ENCODE data around the gene IFITM5. TPM values are rescaled to one million over a fixed set of nuclear protein-coding genes. Genes with fewer than 3 reads are reported as not detected.

Gene IFITM5
- total RNA-seq, 4 donors from 2014 or later, result not detected

GRCh38 chr11:249062-249461 lies 50.3 kb downstream of the IFITM5 start:
- Histone ChIP-seq H3K36me3 (peaks cover 23 to 100% (median 62%) of the 10 kb centered on the region in 3 donors), H3K27me3 (no peaks in the 10 kb centered on the region), H3K4me1 (no peaks in the 10 kb centered on the region), H3K4me3 (no peak overlapping the region), H3K27ac (no peak overlapping the region), H3K9me3 (no peaks in the 10 kb centered on the region)
- no peak for DNase-seq
- TF ChIP-seq CTCF (IDR thresholded peaks at IDR 0.05) (no peak), POLR2A (IDR thresholded peaks at IDR 0.05) (no peak)
- intact Hi-C loops (cut with DNase I), result no loop called here
- 92% methylated on average over 5 to 7 of the region's 8 CpGs for WGBS, 2 donors

Small RNAs within 50 kb of the gene (small RNA-seq; reads per million reads assigned to genes)
- gene AC136475.6, result 0 reads per million in 4 donors

Other genes with a start within 250 kb of the IFITM5 start
- gene SCGB1C1, start 106.4 kb downstream of the IFITM5 start, total RNA-seq, result not detected
- 10 to 100 TPM; 16.3 to 24.8 (median 17.1) TPM for gene BET1L, start 92.1 kb downstream of the IFITM5 start, total RNA-seq
- 10 to 100 TPM; 48.3 to 71.1 (median 60.2) TPM for gene RIC8A, start 91.8 kb downstream of the IFITM5 start, total RNA-seq
- gene SIRT3, start 63.2 kb downstream of the IFITM5 start, total RNA-seq, result 1 to 10 TPM; 2.5 to 8.3 (median 6.1) TPM
- 100 to 1,000 TPM in 2 of 4 donors, 10 to 100 TPM in 2; 46.4 to 116 (median 105) TPM for gene PSMD13, start 62.5 kb downstream of the IFITM5 start, total RNA-seq
- gene NLRP6, start 21.1 kb downstream of the IFITM5 start, total RNA-seq, result 1 to 10 TPM in 1 of 4 donors, under 1 TPM in 1, not detected in 2; 0.75 to 1.3 TPM
- 10 to 100 TPM in 1 of 4 donors, 1 to 10 TPM in 3; 5.3 to 15.3 (median 5.9) TPM for gene PGGHG, start 10.4 kb downstream of the IFITM5 start, total RNA-seq
- 10 to 100 TPM; 14.4 to 67.5 (median 50.3) TPM for gene IFITM2, start 8.3 kb upstream of the IFITM5 start, total RNA-seq
- gene IFITM1, start 14.5 kb upstream of the IFITM5 start, total RNA-seq, result 100 to 1,000 TPM in 1 of 4 donors, 10 to 100 TPM in 3; 26.3 to 133 (median 60.0) TPM
- 100 to 1,000 TPM in 2 of 4 donors, 10 to 100 TPM in 2; 45.3 to 159 (median 113) TPM for gene IFITM3, start 21.3 kb upstream of the IFITM5 start, total RNA-seq
- 1 to 10 TPM in 3 of 4 donors, under 1 TPM in 1; 0.97 to 7.9 (median 3.3) TPM for gene B4GALNT4, start 70.0 kb upstream of the IFITM5 start, total RNA-seq
- gene PKP3, start 94.7 kb upstream of the IFITM5 start, total RNA-seq, result 1,000 to 10,000 TPM in 1 of 4 donors, 100 to 1,000 TPM in 3; 314 to 1,016 (median 520) TPM
- 10 to 100 TPM; 15.5 to 35.1 (median 16.1) TPM for gene SIGIRR, start 115.5 kb upstream of the IFITM5 start, total RNA-seq
- gene ANO9, start 142.5 kb upstream of the IFITM5 start, total RNA-seq, result 10 to 100 TPM; 11.0 to 22.1 (median 16.2) TPM
- gene PTDSS2, start 150.8 kb upstream of the IFITM5 start, total RNA-seq, result 10 to 100 TPM; 15.8 to 34.3 (median 22.8) TPM
- 100 to 1,000 TPM; 206 to 378 (median 222) TPM for gene RNH1, start 207.7 kb upstream of the IFITM5 start, total RNA-seq
- gene HRAS, start 236.1 kb upstream of the IFITM5 start, total RNA-seq, result 100 to 1,000 TPM in 2 of 4 donors, 10 to 100 TPM in 2; 56.7 to 106 (median 85.2) TPM
- 1 to 10 TPM in 2 of 4 donors, under 1 TPM in 2; 0.35 to 2.3 (median 1.2) TPM for gene LRRC56, start 238.0 kb upstream of the IFITM5 start, total RNA-seq